Right hindlimb (tissue), 1 donor: ENCODE results near the gene MUC5AC.
"Not testable (repeated sequence)": the region's sequence is repeated elsewhere in the genome, so short reads cannot be mapped to it uniquely, and the experiment has no call there.

ENCODE experiments used
- DNase-seq: peaks from one replicate; pipeline ENCODE4 v3.0.0-alpha.2; 2018

Gene MUC5AC

DNA sequence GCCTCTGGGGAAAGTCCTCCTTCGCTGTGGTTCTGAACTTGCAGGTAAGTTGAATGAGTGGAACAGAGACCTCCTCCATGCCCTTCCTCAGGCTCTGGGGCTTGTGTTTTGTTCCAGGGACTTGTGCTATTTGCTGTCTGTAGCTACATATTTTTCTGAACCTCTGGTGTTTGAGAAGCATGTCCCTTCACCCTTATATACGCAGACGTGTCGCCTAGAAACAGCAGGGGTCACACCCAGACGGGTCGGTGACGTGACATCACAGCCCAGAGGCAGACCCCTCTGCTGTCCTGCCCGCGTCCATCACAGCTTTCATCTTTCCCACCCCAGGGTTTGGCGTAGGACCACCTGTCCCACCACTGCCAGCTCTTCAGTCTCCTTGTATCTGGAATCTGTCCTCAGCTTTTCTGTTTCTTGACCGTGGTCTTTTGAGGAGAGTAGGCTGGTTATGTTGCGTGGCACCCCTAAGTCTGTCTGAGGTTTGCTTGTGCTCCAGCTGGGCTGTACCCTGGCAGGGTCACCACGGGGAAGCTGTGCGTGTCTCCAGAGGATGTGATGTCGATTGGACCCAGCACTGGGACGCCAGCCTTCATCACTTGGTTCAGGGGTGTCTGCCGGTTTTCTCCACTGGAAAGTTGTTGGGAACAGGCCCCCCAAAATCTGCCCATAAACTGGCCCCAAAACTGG, 51.8 kb downstream of the MUC5AC start:
- DNase-seq = no peak

DNA sequence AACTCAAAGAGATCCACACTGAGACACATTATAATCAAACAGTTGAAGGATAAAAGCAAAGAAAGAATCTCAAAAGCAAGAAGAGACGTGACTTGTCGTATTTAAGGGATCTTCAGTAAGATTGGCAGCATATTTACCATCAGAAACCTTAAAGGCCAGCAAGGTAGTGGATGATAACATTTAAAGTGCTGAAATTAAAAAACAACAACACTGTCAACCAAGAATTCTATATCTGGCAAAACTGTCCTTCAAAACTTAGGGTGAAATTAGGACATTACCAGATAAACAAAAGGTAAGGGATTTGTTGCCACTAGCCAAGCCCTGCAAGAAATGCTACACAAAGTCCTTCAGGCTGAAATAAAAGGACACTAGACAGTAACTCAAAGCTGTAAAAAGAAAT, 54.1 kb downstream of the MUC5AC start:
- DNase-seq = no peak

DNA sequence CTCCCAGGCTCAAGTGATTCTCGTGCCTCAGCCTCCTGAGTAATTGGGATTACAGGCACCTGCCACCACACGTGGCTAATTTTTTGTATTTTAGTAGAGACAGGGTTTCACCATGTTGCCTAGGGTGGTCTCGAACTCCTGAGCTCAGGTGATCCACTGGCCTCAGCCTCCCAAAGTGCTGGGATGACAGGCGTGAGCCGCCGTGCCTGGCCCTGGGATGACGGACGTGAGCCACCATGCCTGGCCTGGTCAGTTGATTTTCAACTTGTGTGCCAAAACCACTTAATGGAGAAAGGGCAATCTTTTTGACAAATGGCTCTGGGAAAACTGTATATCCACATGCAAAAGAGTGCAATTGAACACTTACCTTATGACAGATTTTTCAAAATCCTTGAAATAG, 58.1 kb downstream of the MUC5AC start:
- not testable (repeated sequence) for DNase-seq

DNA sequence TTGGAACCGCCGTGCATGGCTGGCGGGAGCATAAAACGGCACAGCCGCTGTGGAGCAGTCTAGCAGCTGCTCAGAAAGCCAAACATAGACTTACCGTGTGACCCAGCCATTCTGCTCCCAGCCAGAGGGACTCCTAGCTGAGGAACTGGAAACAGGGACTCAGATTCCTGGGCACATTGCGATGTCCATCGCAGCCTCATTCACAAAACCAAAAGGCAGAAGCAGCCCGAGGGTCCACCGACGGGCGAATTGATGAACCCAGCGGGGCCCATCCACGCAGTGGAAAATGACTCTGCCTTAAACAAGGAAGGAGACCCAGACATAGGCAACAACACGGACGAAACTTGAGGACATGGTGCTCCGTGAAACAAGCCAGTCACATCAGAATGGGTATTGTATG, 59.4 kb downstream of the MUC5AC start:
- peak; percentile 3 for DNase-seq

DNA sequence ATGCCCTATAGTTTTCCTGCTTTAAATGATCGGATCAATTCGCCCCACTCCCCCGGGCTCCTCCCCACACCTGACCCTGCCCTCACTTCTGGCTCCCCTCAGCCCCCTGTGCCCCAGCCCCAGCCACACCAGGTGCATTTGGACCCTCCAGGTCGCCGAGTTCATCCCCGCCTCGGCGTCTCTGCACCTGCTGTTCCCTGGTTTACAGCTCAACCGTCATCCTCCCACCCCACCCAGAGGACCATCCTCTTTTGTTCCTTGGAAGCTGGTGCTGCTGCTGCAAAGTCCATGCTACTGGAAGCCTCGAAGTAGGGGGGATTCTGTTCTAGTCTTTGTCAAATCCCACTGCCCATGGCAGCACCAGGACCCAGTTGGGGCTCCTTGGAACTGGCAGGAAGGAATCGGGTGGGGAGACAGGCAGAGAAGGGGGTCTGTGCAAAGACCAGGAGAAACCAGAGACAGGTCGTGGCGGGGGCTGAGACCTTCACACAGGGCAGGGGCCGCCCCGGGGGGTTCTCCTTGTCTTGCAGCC, 60.6 kb downstream of the MUC5AC start:
- DNase-seq = no peak

DNA sequence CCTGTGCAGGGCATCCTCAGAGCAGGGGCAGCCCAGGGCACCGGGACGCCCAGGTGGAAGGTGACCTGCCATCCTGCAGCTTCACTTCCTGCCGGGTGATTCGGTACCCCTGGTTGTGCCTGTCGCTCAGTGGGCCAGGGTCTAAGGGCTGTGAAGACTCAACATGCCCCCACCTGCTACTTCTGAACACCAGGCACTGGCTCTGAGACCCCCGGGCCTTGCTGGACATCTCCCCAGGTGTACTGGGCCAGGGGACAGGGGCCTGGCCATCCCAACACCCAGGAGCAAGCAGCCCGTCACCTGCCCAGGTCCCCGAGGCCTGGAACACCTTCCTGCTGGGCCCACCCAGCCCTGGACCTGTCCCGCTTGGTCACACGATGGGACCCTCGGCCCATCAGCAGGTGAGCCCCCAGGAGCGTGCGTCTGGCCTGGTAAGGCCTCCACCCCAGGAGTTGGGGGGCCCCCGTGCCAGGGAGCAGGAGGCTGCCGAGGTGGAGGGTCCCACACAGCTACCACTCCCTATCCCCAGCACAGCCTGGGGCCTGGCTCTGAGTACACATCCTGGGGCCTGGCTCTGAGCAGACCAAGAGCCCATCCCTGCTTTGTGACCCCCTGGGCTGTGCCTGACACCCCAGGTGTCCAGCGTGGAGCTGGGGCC, 61.2 kb downstream of the MUC5AC start:
- peak; percentile 5 for DNase-seq

DNA sequence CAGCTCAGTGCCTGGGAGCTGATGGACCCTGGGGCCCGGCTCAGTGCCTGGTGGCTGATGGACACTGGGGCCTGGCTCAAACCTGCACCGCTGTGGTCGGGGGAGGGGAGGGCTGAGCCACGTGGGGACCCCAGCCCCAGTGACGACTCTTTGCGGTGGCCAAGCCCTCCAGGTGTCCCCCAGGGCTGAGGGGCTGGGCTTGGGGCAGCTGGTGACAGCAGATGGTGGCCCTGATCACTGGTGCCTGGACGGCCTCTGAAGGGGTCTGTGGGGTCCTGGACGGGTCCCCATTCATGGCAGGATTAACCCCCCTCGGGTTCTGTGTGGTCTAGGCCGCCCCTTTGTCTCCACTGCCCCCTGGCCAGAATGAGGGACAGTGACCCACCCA, 61.7 kb downstream of the MUC5AC start:
- DNase-seq = peak; percentile 10

DNA sequence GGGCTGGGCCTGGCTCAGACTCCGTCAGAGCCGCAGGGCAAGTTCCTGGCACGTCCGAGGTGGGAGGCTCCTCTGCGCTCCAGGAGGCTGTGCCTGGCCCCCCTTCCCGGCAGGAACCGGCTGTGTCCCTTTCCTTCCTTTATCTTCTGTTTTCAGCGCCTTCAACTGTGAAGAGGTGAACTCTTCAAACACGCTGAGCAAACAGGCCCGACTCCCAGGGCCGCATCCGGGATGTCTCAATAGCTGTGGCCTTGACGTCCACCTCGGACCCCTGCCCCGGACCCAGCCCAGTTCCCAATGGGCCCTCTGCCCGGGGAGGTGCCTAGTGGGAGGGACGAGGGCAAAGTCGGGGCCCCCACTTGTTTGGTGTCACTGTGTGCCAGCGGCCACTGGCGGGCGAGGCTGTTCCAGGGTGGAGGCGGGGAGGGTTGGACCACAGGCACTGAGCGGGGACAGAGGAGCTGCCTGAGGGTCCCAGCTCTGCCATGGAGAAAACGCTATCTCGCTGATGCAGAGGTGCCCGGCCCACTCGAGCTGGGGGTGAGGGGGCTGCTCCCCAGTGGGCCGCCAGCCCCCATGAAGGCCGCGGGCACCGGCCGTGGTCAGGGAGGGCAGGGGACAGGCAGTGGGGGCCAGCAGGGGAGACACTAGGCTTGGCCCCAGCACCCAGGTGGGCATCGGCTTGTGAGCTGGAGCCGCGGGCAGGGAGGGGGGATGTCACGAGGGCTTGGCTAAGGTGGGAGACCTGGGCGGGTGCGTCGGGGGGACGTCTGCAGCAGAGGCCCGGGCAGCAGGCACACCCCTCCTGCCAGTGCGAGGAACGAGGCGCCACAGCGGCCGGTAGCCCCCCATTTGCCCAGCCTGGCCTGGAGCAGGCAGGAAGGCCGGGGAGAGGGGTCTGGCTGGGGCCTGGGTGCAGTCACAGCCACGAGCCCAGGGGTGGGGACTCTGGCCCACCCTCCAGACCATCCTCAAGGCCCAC, 62.4 kb downstream of the MUC5AC start:
- DNase-seq = peak; percentile 12

DNA sequence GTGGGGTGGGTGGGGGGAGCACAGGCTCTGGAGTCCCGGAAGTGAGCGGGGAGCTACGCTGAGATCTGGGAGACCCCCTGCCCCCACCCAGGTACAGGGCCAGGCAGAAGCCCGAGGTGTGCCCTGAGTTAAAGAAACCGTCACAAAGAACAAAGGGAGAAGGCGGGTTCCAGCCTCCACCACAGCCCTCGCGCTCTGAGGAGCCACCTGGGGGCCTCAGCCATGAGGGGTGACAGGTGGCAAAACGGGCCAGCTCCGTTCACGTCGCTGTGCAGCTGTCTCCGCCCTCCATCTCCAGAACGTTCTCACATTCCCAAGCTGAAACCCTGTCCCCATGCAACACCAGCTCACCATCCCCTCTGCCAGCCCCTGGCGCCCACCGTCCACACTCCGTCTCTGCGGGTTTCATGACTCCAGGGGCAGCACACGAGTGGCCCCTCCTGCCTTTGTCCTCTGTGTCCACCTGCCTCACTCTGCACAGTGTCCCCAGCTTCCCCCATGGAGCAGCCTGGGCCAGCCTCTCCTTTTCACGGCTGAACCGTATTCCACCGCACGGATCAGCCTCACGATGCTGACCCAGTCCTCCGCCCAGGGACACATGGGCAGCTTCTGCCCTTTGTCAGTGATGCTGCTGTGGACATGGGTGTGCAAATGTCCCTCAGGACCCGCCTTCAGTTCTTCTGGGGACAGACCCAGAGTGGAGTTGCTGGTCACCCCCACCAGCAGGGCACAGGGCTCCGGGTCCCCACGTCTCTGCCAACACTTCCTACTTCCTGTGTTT, 63.4 kb downstream of the MUC5AC start:
- DNase-seq = peak; percentile 15

DNA sequence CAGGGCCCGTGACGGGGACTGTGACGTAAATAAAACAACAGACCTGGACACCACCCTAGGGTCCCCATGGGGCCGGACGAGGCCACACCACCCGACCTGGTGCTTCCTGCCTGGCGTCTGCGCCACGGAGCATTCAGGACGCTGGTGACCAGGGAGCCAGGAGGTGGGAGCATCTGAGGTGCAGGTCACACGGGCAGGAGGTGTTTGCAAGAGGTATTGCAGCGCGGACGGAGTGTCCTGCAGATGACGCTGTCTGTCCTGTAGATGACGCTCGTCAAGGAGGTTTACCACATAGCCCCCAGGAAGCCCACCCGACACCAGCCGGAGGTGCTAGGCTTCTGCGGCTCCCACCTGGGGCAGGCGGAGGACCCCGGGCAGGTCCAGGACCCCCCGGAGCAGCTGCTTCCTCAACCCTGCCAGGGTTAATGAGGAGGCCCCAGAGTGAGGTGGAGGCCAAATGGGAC, 64.1 kb downstream of the MUC5AC start:
- peak; percentile 11 for DNase-seq

DNA sequence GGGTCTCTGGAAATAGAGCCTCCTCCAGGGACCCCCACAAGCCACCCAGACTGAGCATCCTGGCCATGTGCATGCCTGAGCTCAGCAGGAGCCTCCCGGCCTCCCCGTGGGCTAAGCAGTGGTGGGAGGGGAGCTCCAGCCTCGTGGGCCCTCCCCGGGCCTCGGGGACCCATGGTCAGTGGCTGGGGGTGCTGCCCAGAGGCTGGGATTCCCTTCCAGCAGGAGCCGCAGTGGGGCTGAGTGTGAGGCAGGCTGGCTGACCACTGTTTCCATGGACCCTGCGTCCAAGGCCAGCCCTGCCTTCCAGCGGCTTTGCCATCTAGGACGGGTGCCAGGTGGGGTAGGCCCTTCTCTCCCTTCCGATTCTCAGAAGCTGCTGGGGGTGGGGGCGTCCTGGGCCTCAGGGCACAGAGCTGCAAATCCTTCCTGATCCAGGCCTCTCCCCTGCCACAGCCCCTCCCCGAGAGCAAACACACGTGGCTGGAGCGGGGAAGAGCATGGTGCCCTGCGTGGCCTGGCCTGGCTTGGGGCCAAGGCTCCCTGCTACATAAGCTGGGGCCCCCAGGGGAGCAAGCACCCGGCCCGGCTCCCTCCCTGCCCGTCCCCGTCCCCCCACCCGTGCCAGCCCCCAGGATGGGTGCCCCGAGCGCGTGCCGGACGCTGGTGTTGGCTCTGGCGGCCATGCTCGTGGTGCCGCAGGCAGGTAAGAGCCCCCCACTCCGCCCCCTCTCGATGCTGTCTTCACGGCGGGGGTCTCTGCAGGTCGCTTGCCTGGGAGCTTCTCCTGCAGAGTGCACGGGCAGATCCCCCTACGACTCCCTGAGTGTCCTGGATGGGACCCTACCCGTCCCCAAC, 65.0 kb downstream of the MUC5AC start, which contains the start of gene MUC5B:
Gene MUC5B (plus strand): TSS at position 576 of the 855 bp plus-strand sequence. CDS start 58 bp downstream, at position 634.
- DNase-seq = peak; percentile 62

DNA sequence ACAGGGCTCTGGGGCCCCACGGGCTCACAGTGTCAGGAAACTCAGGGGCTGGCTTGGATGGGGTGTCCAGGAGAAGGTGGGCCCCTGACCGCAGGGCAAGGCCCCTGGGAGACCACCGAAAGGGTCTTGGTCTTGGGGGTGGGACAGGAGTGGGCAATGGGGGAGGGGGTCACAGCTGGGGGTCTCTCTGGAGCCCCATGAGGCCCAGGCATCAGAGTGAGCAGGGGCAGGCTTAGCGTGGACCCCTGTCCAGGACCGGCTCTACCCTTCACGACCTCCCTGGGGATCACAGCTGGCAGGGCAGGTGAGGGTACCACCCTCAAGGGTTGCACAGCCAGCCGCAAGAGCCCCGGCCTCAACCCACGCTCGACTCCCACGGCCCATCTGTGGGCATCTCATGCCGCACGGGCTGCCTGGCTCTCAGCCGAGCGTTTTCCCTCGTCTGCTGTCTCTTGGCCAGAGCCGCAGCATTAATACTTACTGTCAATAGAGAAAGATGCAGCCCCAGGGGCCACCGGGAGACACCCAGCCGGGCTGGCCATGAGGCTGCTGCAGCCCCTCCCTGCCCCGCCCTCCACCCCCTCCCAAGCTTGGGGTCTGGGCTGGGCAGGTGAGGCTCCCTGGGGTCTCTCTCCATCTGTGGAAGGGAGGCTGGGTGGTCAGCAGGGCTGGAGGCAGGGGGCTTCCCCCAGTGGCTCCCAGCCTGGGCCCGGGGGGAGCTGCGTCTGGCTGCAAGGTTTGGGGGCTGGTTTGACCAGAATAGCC, 65.8 kb downstream of the MUC5AC start:
- peak; percentile 22 for DNase-seq

DNA sequence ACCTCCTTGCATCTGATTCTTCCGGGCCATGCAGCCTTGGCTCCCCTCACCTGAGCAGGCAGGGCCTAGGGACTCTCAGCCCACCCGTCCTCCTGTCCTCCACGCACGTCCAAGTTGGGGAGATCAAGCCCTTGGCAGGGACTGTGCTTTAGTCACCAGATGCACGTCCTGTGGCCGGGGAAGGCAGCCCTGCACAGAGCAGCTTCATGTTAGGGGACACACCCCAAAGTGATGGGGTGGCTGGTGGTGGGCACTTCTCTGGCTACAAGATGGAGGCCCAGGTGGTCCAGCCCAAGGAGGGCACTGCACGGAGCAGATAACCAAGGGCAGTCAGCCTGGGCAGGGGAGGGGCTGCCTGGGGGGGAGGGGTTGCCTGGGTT, 66.3 kb downstream of the MUC5AC start:
- no peak for DNase-seq

DNA sequence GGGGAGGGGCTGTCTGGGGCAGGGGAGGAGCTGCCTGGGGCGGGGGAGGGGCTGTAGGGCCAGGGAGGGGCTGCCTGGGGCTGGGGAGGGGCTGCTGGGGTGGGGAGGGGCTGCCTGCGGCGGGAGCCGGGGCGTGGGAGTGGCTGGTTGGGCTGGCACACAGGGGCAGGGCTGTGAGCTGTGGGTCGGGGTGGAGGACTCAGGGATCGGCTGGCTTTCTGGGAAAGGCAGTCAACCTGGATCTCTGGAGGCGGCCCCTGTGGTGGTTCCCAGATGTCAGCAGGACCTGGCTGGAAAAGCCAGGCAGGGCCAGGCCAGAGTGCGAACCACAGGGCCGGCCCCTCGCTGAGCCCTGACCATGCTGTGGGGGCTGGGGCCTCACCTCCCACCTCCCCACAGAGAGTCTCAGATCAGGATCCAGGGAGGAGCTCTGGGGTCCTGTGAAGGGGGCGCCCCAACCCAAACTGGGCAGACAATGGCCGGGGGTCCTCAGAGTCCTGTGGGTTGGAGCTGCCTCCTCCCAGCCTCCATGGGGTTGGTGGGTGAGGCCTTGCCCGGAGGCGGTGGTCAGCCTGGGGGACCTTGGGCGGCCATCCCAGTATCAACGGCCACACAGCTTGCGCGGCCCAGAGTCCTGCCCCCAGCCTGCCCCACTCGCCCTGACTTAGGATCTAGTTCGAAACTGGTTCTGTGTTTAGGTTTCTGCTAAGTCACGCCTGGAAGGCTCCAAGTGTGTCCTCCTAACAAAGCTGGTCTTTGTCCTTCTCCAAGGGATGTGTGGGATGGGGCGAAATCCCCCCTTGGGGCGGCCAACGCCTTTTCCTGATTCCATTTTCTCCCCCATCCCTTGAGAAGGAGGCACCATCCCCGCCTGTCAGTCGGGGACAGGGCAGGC, 67.0 kb downstream of the MUC5AC start:
- peak; percentile 36 for DNase-seq

DNA sequence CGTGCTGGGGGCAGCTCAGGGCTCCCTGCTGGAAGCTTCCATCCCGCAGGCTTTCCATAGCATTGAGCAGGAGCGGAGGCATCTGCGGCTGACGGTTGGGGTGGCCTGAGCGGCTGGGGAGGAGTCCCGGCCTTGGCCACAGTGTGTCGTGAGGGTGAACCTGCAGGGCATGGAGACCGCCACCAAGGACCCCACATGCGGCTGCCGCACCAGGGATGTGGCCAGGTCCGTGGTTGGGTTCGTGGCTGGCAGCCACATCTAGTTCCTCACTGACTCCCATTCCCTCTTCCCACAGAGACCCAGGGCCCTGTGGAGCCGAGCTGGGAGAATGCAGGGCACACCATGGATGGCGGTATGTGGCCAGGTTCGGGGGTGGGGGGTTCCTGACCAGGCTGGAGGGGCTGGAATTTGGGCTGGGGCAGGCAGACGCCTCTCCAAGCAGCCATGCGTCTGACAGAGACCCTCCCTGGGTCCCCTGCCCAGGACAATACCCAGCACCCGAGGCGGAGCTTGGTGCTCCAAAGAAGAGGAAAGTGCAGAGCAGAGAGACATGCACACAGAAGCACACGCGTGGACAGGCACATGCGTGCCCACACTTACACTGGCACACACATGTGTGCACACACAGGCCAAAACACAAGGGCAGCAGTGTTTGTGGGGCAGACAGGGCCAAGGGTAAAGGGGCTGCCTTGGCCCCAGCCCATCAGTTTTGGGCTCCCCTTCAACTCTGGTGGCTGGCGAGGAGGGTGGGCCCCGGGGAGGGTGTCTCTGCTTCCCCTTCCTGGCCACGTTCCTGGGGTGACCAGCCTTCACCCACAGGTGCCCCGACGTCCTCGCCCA, 67.9 kb downstream of the MUC5AC start:
- DNase-seq = peak; percentile 17

DNA sequence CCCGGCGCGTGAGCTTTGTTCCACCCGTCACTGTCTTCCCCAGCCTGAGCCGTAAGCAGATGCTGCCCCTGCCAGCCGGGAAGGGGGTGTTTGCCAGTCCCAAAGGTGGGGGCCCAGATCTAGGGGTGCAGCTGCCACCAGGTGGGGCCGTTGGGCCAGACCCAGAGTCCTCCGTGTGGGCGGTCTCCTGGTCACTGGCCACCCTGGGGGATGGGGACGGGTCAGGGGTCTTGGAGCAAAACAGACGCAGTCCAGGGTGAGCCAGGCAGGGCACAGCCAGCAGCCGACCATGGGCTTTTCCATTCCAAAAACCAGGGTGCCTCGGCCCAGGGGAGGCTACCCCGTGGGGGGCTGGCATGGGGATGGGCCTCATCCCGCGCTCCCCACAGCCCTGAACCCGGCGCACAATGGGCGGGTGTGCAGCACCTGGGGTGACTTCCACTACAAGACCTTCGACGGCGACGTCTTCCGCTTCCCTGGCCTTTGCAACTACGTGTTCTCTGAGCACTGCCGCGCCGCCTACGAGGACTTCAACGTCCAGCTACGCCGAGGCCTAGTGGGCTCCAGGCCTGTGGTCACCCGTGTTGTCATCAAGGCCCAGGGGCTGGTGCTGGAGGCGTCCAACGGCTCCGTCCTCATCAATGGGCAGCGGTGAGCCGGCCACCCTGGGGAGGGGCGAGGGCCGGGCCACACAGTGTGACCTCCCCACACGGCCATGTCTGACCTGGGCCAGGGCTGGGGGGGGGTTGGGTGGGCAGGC, 68.7 kb downstream of the MUC5AC start:
- DNase-seq = peak; percentile 21

DNA sequence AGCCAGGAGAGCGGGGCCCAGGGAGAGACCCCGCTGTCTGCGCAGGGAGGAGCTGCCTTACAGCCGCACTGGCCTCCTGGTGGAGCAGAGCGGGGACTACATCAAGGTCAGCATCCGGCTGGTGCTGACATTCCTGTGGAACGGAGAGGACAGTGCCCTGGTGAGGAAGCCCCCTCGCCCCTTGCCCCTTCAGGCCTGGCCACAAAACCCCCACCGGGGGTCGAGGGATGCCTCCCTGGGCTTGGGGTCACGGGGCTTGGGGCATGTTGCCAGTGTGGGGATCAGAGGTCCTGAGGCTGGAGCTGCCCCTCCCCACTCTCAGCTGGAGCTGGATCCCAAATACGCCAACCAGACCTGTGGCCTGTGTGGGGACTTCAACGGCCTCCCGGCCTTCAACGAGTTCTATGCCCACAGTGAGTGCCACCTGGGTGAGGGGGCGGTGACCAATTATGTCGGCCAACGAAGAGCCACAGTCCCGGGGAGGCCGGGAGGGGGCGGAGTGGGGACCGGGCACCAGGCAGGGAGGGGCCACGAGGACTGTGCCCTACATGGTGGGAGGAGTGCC, 69.3 kb downstream of the MUC5AC start:
- peak; percentile 19 for DNase-seq
